ENCODE data around the gene TENM4.

The TENM4 gene

GRCh38 chr11:78800756-78801155 is 640.1 kb downstream of the TENM4 start:
- no peak for TF ChIP-seq CTCF (IDR thresholded peaks at IDR 0.05; ENCODE audit: low read depth, low read length, missing control alignments)
- no peak for DNase-seq (ENCODE audit: low read depth)
- H3K4me3 ChIP-seq (ENCODE audit: low read depth, low read length) = no peak overlapping the region

- TF ChIP-seq CTCF (IDR thresholded peaks at IDR 0.05; ENCODE audit: low read depth, low read length, missing control alignments) = no peak
- no peak for DNase-seq (ENCODE audit: low read depth)
- H3K4me3 ChIP-seq (ENCODE audit: low read depth, low read length) = no peak overlapping the region
Observed at GRCh38 chr11:78800096-78800690, 640.6 kb downstream of the TENM4 start.

GRCh38 chr11:78798663-78799062 is 642.2 kb downstream of the TENM4 start:
- H3K4me3 ChIP-seq (ENCODE audit: low read depth, low read length) = no peak overlapping the region
- peak; percentile 10 for DNase-seq (ENCODE audit: low read depth)
- peak; percentile 98 for TF ChIP-seq CTCF (IDR thresholded peaks at IDR 0.05; ENCODE audit: low read depth, low read length, missing control alignments)

GRCh38 chr11:78797559-78797958 is 643.3 kb downstream of the TENM4 start:
- no peak for DNase-seq (ENCODE audit: low read depth)
- TF ChIP-seq CTCF (IDR thresholded peaks at IDR 0.05; ENCODE audit: low read depth, low read length, missing control alignments) = no peak

GRCh38 chr11:78796956-78797355 is 643.9 kb downstream of the TENM4 start:
- no peak overlapping the region for H3K4me3 ChIP-seq (ENCODE audit: low read depth, low read length)
- TF ChIP-seq CTCF (IDR thresholded peaks at IDR 0.05; ENCODE audit: low read depth, low read length, missing control alignments) = no peak
- DNase-seq (ENCODE audit: low read depth) = no peak

More at GRCh38 chr11:78797559-78797958, 643.3 kb downstream of the TENM4 start:
- no peak overlapping the region for H3K4me3 ChIP-seq (ENCODE audit: low read depth, low read length)

- TF ChIP-seq CTCF (IDR thresholded peaks at IDR 0.05; ENCODE audit: low read depth, low read length, missing control alignments) = no peak
- DNase-seq (ENCODE audit: low read depth) = no peak
- H3K4me3 ChIP-seq (ENCODE audit: low read depth, low read length) = no peak overlapping the region
Observed at GRCh38 chr11:78795621-78796261, 645.1 kb downstream of the TENM4 start.

- H3K4me3 ChIP-seq (ENCODE audit: low read depth, low read length) = no peak overlapping the region
- no peak for DNase-seq (ENCODE audit: low read depth)
- TF ChIP-seq CTCF (IDR thresholded peaks at IDR 0.05; ENCODE audit: low read depth, low read length, missing control alignments) = no peak
Observed at GRCh38 chr11:78791964-78792363, 648.9 kb downstream of the TENM4 start.
